Ramos (cell line): ENCODE data around the gene USP46.

Source experiments
- in situ Hi-C: fragments of 300-500 bp; cut with MboI; formaldehyde crosslinking; loops from one replicate; pipeline ENCODE4 v1.14.3; 2022; ENCODE audit warnings: low sequenced_read_pairs; ENCODE audit not compliant: unreplicated experiment

The USP46 gene

GRCh38 chr4:52625216-52625615 is 33.9 kb downstream of the USP46 start:
- in situ Hi-C loops: no loop called here

- in situ Hi-C loops: no loop called here
Observed at GRCh38 chr4:52622564-52622963, 36.5 kb downstream of the USP46 start.

- in situ Hi-C loops: no loop called here
Observed at GRCh38 chr4:52621567-52621966, 37.5 kb downstream of the USP46 start.

- in situ Hi-C loops: no loop called here
Observed at GRCh38 chr4:52619591-52619931, 39.5 kb downstream of the USP46 start.

GRCh38 chr4:52618795-52619590 is 40.1 kb downstream of the USP46 start:
- in situ Hi-C loops: no loop called here

GRCh38 chr4:52617336-52618020 is 41.6 kb downstream of the USP46 start:
- in situ Hi-C loops: no loop called here

- in situ Hi-C loops: no loop called here
Observed at GRCh38 chr4:52614241-52614640, 44.9 kb downstream of the USP46 start.

- in situ Hi-C loops: no loop called here
Observed at GRCh38 chr4:52612341-52612740, 46.8 kb downstream of the USP46 start.

GRCh38 chr4:52611030-52611555 is 48.0 kb downstream of the USP46 start:
- in situ Hi-C loops: no loop called here

- in situ Hi-C loops: no loop called here
Observed at GRCh38 chr4:52606726-52607125, 52.4 kb downstream of the USP46 start.

GRCh38 chr4:52606040-52606439 is 53.1 kb downstream of the USP46 start:
- in situ Hi-C loops: no loop called here

GRCh38 chr4:52604215-52604614 is 54.9 kb downstream of the USP46 start:
- in situ Hi-C loops: no loop called here

- in situ Hi-C loops: no loop called here
Observed at GRCh38 chr4:52600275-52600674, 58.8 kb downstream of the USP46 start.

GRCh38 chr4:52595001-52595400 is 64.1 kb downstream of the USP46 start:
- in situ Hi-C loops: no loop called here

GRCh38 chr4:52592287-52592686 is 66.8 kb downstream of the USP46 start:
- in situ Hi-C loops: no loop called here

GRCh38 chr4:52588771-52589591 is 70.1 kb downstream of the USP46 start:
- in situ Hi-C loops: no loop called here

GRCh38 chr4:52588097-52588496 is 71.0 kb downstream of the USP46 start:
- in situ Hi-C loops: no loop called here

- in situ Hi-C loops: no loop called here
Observed at GRCh38 chr4:52586069-52586468, 73.0 kb downstream of the USP46 start.

- in situ Hi-C loops: no loop called here
Observed at GRCh38 chr4:52585379-52585778, 73.7 kb downstream of the USP46 start.

- in situ Hi-C loops: no loop called here
Observed at GRCh38 chr4:52579602-52580272, 79.4 kb downstream of the USP46 start.
